GM10248 (cell line): ENCODE data around the gene ETHE1.

Experiments
- CTCF ChIA-PET: fragments of 300-600 bp; sonication (Branson Sonifier 250); formaldehyde crosslinking; extraction: SDS; loops from one replicate; lab custom pipeline; 2021; ENCODE audit warnings: antibody characterized with exemption; lab: Yijun Ruan, JAX
- POLR2A ChIA-PET: fragments of 350-650 bp; sonication (Branson Sonifier 250); formaldehyde crosslinking; extraction: SDS; loops from one replicate; lab custom pipeline; 2020; ENCODE audit warnings: antibody characterized with exemption; lab: Yijun Ruan, JAX
- DNase-seq: peaks from one replicate; pipeline ENCODE4 v3.0.0; 2012; ENCODE audit errors: extremely low spot score
- TF ChIP-seq, protein P1 (sequence below): IDR thresholded peaks from 2 replicates; pipeline ENCODE4 v1.5.1; 2012; ENCODE audit warnings: mild to moderate bottlenecking, low read depth; ENCODE audit errors: extremely low read depth, missing control alignments, control extremely low read depth

The ETHE1 gene

DNA sequence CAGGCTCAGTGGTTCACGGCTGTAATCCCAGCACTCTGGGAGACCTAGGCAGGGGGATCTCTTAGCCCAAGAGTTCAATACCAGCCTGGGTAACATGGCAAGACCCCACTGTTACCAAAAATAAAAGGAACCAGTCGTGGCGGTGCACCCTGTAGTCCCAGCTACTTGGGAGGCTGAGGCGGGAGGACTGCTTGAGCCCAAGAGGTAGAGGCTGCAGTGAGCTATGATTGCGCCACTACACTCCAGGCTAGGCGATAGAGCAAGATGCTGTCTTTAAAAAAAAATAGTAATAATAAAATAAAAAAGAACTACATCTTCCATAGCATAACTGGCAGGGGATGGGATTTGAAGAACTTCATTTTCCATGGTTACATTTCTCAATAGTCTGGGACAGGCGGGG lies 64.6 kb downstream of the ETHE1 start:
- TF ChIP-seq, protein P1, sequence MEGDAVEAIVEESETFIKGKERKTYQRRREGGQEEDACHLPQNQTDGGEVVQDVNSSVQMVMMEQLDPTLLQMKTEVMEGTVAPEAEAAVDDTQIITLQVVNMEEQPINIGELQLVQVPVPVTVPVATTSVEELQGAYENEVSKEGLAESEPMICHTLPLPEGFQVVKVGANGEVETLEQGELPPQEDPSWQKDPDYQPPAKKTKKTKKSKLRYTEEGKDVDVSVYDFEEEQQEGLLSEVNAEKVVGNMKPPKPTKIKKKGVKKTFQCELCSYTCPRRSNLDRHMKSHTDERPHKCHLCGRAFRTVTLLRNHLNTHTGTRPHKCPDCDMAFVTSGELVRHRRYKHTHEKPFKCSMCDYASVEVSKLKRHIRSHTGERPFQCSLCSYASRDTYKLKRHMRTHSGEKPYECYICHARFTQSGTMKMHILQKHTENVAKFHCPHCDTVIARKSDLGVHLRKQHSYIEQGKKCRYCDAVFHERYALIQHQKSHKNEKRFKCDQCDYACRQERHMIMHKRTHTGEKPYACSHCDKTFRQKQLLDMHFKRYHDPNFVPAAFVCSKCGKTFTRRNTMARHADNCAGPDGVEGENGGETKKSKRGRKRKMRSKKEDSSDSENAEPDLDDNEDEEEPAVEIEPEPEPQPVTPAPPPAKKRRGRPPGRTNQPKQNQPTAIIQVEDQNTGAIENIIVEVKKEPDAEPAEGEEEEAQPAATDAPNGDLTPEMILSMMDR, result no peak
- DNase-seq, result no peak
- POLR2A ChIA-PET, result no interaction called here
- CTCF ChIA-PET, result interaction anchor here (1.9 to 12.1 kb wide), 3 partner anchors 12 to 58 kb away, joined by 8 to 88 read pairs (median 12); no protein-coding TSS in a partner anchor

GRCh38 chr19:43461303-43461702 lies 65.7 kb downstream of the ETHE1 start:
- POLR2A ChIA-PET, result no interaction called here
- DNase-seq, result no peak
- CTCF ChIA-PET, result interaction anchor here (0.9 to 12.1 kb wide), 4 partner anchors 15 to 58 kb away, joined by 3 to 88 read pairs (median 6); no protein-coding TSS in a partner anchor
- TF ChIP-seq, protein P1, result no peak

DNA sequence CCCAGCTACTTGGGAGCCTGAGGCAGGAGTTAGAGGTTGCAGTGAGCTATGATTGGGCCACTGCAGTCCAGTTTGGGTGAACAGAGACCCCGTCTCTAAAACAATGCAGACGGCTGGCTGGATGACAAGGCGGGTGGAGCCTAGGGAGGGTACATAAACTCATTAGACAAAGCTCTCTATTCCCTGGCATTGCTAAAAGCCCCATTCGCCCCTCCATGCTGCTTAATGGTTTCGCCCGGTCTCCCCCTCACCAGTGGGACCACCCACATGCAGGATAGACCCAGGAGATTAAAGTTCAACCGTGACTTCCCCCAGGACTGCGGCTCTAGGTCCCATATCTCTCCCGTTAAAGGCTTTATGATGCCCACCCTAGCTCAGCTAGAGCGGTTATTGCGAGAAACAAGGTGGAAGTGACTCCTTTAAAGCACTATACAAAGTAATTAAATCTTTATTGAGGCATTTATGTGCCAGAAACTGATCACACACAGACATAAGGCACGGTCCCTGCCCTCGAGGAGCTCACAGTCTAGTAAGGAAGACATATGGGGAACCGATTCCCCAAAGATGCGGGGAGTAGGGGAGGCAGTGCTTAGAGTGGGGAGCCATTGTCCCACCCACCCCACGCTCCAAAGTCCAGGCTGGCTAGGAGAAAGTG lies 66.5 kb downstream of the ETHE1 start:
- POLR2A ChIA-PET, result no interaction called here
- CTCF ChIA-PET, result interaction anchor here (0.9 to 12.1 kb wide), 8 partner anchors 14 to 62 kb away, joined by 3 to 88 read pairs (median 4); partner anchors contain the start of gene PHLDB3
- TF ChIP-seq, protein P1, result no peak
- DNase-seq, result no peak

- CTCF ChIA-PET, result interaction anchor here (0.7 to 12.1 kb wide), 6 partner anchors 11 to 137 kb away, joined by 3 to 88 read pairs (median 3); no protein-coding TSS in a partner anchor
- POLR2A ChIA-PET, result no interaction called here
- DNase-seq, result no peak
- TF ChIP-seq, protein P1, result no peak
These were observed 69.2 kb downstream of the ETHE1 start for GRCh38 chr19:43457809-43458208.
